Measurements from ENCODE around the gene CTNNBL1.

CTNNBL1 gene

GRCh38 chr20:37899105-37900045 lies 205.5 kb downstream of the CTNNBL1 start:
- no peak for DNase-seq (ENCODE audit: low read depth, low spot score)

DNA sequence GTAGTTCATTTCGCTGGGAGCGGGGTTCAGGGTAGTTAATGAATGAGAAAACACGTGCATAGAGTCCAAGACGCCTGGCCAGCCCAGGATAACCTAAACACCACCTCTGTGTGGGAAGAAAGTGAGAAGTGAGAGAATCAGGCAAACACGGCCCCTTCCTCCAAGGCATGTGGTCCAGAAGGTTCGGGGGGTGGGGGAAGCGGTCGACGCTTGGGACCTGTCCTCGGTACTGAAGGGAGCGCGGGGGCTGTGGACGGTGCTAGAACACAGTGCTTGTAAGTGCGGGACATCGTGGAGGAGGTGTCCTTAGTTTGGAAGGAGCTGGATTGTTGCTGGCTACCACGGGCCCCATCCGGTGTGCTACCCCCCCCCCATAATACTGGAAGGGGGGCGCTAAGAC lies 207.4 kb downstream of the CTNNBL1 start:
- no peak for DNase-seq (ENCODE audit: low read depth, low spot score)

- no peak for DNase-seq (ENCODE audit: low read depth, low spot score)
Observed at GRCh38 chr20:37901654-37902503, 208.0 kb downstream of the CTNNBL1 start.

GRCh38 chr20:37902504-37903313 lies 208.9 kb downstream of the CTNNBL1 start, which contains the start of gene VSTM2L:
TSS of gene VSTM2L (plus strand) at chr20:37903127. CDS start at chr20:37903351, 224 bp downstream.
- DNase-seq (ENCODE audit: low read depth, low spot score) = no peak

DNA sequence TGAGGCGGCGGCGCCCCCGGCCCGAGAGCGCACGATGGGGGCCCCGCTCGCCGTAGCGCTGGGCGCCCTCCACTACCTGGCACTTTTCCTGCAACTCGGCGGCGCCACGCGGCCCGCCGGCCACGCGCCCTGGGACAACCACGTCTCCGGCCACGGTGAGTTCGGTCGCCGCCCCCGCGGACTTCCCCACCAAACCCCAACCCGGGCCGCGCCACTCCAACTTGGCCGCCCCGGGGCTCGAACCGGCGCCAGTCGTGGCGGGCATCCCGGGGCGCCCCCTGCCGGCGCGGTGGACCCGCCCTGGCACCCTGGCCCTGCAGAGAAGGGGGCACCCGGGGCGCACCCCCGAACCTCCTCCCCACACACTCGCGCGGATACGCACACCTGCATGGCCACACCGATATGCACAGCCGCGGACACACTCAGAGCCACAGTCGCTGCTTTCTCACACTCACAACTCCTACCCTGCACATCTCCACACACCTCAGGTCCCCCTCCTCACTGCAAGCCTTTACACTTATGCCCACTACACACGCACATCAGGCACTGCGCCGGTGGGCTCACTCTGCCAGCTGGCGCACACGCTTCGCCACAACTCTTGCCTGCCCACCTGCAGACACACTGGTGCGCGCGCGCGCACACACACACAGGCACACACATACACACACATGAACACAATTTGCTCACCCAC lies 209.6 kb downstream of the CTNNBL1 start:
- DNase-seq (ENCODE audit: low read depth, low spot score) = no peak

DNA sequence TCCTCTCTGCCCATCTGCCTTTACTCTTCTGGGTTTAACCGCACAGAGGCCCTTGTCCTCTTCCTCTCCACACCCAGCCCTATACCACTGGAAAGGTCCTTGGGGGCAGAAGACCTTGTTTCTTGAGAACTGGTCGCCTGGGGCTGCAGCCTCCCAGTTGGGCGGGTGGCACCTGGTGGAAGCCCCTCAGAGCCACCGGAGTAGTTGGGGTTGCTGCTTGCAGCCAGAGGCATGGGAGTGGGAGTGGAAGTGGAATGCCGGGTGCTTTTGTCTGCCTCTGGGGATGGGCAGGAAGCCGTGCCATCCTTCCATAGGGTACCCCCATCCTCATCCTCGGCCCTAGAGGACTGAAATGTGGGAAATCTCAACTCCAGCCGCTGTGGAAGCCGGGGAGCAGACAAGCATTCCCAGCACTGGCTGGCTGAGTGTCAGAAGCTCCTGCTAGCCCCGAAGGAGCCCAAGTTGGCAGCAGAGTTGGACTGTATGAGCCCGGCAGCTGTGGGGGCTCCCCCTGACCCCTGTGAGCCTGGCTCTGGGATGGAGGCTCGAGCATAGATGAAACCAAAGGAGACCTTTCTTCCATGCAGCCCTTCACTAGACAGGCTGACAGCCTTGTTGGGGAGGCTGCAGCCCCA lies 210.3 kb downstream of the CTNNBL1 start:
- DNase-seq (ENCODE audit: low read depth, low spot score) = no peak

- no peak for DNase-seq (ENCODE audit: low read depth, low spot score)
Observed at GRCh38 chr20:37904845-37905373, 211.1 kb downstream of the CTNNBL1 start.

DNA sequence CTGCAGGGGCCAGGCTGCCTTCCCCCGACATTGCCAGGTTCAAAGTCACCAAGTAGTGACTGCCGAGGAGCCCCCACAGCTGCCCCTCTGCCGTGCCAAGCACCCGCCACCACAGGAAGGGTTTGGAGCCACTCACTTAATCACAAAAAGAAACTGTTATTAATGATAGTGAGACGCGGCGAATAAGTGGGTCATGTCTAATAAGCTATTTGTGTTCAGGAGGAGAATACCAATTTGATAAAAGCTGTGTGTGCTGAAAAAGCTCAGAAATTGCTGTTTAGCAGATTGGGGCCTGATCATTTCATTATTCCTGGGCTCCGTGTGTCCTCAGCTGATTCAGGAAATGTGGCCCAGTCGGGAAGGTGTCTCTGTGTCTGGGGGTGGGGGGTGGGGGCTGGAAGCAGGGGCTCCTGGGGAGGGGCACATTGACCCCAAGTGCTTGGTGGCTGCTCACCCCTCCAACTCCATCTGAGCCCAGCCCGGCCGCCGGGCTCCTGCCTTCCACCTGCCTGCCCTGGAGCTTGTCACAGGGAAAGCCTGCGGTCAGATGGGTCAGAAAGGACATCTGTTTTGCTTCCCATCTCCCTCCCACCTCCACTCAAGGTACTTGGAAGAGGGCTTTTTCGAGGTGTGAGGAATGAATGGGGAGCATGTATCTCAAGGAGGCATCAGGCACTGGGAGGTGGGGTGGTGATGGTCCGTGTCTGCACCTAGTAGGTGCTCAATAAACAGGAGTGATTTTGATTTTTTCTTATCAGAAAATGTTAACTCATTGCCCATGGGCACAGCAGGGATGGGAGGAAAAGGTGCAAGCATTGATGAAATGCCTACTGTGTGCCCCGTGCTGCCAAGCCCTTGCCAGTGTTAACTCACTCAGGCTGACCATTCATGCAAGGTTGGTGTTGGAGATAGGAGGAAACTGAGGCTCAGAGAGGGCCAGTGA lies 212.1 kb downstream of the CTNNBL1 start:
- no peak for DNase-seq (ENCODE audit: low read depth, low spot score)

- no peak for DNase-seq (ENCODE audit: low read depth, low spot score)
Observed at GRCh38 chr20:37907330-37907676, 213.5 kb downstream of the CTNNBL1 start.

DNA sequence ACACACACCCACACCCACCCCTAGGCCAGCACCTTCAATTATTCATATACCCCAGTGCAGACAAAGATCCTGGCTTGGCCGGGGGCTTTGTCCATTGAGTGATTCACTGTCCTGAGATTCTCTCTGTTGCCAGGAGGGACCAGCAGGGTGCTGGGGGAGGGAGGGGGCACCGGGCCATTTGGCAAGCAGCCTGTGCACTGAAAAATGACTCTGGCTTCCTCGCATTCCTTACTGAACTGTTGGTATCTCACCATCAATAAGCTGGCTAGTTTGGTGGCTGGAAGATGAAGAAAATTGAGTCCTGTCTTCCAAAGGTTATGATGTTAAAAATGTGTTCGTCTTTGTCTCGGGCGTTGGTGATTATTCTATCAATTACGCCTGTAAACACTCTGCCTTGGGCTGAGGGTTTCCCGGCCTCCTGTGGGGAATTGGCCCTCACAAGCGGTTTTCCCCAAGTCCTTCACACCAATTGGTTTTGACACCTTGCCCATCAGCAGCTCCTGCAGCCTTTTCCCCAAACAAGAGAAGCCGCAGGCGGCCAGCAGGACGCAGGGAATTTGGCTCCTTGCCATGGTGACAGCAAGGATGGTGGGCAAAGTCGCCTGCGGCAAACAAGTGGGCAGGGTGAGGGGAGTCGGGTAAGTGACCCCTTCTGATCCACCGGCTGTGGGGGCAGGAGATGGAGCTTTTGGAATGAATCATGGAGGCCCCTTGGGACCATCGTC lies 214.0 kb downstream of the CTNNBL1 start:
- DNase-seq (ENCODE audit: low read depth, low spot score) = no peak

- no peak for DNase-seq (ENCODE audit: low read depth, low spot score)
Observed at GRCh38 chr20:37911261-37911660, 217.4 kb downstream of the CTNNBL1 start.

DNA sequence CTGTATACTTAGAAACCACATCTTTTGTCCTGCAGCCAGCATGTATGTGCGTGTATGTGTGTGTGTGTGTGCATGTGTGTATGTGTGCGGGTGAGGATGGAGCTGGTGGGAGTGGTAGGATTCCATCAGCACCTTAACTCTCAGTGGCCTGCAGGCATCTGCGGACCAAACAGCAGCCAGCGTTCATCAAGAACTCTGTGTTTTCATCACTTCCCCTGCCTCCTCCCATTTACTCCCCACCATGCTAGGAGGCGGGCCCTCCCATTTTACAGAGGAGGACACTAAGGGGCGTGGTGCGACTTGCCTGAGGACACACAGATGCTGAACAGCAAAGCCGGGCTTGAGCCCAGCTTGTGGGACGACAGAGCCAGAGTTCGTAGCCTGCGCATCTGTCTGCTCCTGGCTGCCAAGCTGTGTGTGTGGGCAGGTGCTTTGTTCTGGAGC lies 218.0 kb downstream of the CTNNBL1 start:
- no peak for DNase-seq (ENCODE audit: low read depth, low spot score)

DNA sequence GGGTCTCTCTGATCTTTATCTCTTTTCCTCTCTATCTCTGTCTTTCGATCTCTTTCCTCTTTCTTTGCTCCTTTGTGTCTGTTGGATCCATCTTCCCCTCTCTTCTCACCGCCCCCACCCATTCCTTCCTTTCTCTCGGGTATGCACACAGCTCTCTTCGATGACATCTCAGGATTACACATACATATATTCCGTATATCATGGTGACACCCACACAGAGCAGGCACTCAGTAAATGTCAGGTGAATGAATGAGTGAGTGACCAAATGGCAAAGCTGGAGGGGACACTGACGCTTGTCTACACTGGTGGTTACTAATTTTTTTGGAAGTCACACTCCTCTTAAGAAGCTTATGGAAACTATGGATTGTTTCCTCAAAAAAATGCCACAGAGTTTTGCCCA lies 219.0 kb downstream of the CTNNBL1 start:
- no peak for DNase-seq (ENCODE audit: low read depth, low spot score)

DNA sequence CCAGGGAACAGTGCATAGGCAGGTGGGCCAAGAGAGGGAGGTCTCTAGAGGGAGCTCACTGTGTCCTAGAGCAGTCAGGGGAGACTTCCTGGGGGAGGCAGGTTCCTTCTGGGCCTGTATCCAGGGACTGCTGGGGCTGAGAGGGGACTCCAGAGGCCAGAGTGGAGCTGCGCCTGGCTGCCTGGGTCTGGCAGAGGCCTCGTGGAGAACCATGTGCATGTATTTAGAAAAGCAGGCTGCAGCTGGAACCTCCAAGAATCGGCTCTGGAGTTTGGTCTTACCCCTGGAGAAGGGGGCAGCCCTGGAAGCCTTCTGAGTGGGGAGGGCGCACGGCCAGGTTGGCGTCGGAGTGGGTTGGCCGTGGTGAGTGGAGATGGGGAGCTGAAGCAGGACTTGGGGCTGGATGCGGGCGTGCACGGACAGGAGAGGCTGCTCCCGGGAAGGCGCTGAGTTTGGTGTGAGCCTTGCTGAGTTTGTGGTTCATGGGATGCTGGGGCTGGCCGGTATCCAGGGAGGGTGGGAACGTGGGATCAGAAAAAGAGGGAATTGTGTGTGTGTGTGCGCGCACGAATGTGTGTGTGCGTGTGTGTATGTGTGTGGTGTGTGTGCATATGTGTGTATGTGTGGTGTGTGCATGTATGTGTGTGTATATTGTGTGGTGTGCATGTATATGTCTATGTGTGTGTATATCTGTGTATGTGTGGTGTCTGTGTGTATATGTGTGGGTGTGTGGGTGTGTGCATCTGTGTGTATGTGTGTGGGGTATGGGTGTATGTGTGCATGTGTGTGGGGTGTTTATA lies 219.9 kb downstream of the CTNNBL1 start:
- no peak for DNase-seq (ENCODE audit: low read depth, low spot score)

DNA sequence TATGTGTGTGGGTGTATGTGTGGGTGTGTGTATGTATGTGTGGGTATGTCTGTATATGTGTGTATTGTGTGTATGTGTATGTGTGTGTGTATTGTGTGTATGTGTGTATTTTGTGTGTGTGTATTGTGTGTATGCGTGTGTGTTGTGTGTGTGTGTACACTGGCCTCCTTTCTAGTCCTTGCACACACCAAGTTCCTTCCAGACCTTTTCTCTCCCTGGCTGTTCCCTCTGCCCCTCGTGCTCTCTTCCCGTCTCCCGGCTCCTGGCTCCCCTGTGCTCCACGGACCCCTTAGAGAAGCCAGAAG lies 220.5 kb downstream of the CTNNBL1 start:
- no peak for DNase-seq (ENCODE audit: low read depth, low spot score)

DNA sequence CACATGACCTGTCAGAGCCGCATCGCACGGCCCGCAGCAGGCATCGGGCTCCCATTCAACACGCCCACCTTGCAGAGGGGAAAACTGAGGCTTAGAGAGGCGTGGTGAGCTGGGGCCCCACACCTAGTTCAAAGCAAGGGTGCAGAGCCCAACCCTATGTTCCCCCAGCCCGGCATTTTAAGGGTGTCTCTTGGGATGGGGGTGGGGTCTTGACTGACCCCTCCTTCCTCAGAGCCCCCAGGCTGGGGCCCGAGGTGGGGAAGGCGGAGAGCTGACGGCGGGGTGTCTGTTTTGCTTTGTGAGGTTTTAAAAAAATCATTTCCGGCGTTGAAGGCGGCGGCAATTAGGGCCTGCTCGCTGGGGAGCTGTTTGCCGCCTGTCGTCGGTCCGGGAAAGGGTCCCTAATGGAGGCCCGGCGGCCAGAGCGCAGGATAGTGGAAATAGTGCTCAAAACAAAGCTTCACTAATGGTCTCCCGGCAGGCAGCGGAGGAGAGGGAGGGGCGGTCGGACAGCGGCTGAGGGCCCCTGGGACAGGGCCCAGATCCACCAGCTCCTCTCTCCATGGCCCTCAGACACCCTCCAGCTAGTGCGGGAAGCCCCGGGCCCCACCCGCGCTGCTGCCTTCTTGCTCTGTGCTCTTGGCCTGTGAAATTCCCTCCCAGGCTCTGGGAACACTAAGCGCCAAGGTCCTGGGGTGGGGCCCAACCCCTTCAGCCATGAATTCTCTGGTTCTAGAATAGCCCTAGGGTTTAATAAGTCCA lies 221.0 kb downstream of the CTNNBL1 start:
- no peak for DNase-seq (ENCODE audit: low read depth, low spot score)

DNA sequence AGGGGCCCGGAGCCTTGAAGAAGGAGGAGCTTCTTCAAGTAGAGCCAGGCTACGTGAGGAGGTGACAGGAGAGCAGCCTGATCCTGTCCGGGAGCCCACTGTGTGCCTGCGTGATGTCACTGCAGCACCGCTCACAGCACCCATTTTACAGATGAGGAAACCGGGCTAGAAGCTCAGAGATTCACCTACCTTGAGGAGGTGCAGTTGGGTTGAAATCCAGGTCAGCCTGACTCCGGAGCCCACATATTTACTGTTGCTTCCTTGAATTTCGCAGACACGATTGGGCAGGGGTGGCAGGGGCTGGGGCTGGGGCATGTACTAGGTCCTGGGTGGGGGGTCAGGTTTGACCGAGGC lies 221.6 kb downstream of the CTNNBL1 start:
- no peak for DNase-seq (ENCODE audit: low read depth, low spot score)

All from activated naive CD8-positive, alpha-beta T cell treated with anti-CD3 and anti-CD28 coated beads, Interleukin-2, amount 50 U/mL, for 16 hours (primary cell).